Measurements from ENCODE around the gene SNORC. TPM values are rescaled to one million over a fixed set of nuclear protein-coding genes. Genes with fewer than 3 reads are reported as not detected.
A peak's percentile ranks its signal among the peaks of the same experiment; 100 is the strongest.

The SNORC gene
- total RNA-seq, 1 donor from 2014 or later, result 5.6 TPM

DNA sequence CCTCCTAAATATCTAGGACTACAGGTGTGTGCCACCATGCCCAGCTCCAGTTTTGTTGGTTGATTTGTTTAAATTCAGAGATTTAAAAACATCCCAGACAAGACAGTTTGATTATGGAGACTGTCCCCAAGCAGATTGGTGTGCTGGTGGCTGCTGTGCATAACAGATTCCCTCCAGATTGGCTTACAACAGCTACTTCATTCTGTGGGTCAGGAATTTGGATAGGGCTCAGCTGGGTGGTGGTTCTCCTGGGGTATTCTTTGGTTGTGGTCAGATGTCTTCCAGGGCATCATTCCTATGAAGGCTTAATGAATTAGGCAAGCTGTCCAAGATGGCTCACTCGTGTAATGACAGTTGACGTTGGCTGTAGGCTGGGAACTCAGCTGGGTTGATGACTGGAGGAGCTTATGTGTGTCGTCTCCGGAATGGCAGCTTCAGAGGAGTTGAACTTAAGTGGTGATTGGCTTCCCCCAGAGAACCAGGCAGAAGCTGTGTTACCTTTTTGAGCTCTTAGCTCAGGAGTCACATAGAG is 10.6 kb upstream of the SNORC start:
- H3K27me3 Mint-ChIP-seq (ENCODE audit: unreplicated experiment), result no peaks in the 10 kb centered on the region
- peaks cover 21% of the 10 kb centered on the region for H3K36me3 Mint-ChIP-seq (ENCODE audit: low read depth, unreplicated experiment)
- no peak overlapping the region for H3K4me3 Mint-ChIP-seq (ENCODE audit: unreplicated experiment)
- H3K9me3 Mint-ChIP-seq (ENCODE audit: unreplicated experiment), result no peaks in the 10 kb centered on the region
- TF ChIP-seq, protein P1, sequence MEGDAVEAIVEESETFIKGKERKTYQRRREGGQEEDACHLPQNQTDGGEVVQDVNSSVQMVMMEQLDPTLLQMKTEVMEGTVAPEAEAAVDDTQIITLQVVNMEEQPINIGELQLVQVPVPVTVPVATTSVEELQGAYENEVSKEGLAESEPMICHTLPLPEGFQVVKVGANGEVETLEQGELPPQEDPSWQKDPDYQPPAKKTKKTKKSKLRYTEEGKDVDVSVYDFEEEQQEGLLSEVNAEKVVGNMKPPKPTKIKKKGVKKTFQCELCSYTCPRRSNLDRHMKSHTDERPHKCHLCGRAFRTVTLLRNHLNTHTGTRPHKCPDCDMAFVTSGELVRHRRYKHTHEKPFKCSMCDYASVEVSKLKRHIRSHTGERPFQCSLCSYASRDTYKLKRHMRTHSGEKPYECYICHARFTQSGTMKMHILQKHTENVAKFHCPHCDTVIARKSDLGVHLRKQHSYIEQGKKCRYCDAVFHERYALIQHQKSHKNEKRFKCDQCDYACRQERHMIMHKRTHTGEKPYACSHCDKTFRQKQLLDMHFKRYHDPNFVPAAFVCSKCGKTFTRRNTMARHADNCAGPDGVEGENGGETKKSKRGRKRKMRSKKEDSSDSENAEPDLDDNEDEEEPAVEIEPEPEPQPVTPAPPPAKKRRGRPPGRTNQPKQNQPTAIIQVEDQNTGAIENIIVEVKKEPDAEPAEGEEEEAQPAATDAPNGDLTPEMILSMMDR (IDR thresholded peaks at IDR 0.05; ENCODE audit: unreplicated experiment), result no peak
- no peak for DNase-seq (ENCODE audit: low spot score)
- no peaks in the 10 kb centered on the region for H3K4me1 Mint-ChIP-seq (ENCODE audit: unreplicated experiment)
- H3K27ac Mint-ChIP-seq (ENCODE audit: unreplicated experiment), result peak overlapping the region; percentile 14

DNA sequence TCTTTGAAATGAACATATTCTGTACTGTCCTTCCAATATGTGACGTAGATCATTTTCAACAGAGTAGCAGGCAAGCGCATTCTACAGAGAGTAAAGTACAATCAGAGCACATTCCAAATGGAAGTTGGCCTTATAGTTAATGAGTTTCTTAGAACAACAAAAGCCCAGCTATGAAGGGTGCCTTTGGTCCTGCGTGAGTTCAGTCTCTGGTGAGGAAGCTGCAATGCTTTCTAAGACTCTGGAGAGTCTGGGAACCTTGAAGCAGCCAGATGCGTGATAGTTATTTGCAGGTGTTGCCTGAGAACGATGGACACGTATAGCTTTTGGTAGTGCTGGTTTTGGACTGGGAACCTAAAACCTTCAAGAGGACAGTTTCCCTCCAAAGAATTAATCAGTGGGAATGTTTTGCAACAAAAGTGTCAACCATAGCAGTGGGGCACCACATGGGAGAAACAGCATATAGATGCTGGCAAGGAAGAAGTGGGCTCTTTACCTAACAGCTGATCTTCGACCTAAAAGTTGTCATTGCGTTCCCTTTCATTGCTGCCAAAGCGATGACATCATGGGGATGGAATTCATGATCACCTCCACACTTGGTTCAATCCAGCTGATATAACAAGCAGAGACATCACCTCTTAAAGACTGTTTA is 9.3 kb upstream of the SNORC start:
- H3K27ac Mint-ChIP-seq (ENCODE audit: unreplicated experiment), result no peak overlapping the region
- H3K4me3 Mint-ChIP-seq (ENCODE audit: unreplicated experiment), result no peak overlapping the region
- no peak for DNase-seq (ENCODE audit: low spot score)
- H3K9me3 Mint-ChIP-seq (ENCODE audit: unreplicated experiment), result no peaks in the 10 kb centered on the region
- H3K27me3 Mint-ChIP-seq (ENCODE audit: unreplicated experiment), result no peaks in the 10 kb centered on the region
- H3K4me1 Mint-ChIP-seq (ENCODE audit: unreplicated experiment), result no peaks in the 10 kb centered on the region
- peaks cover 21% of the 10 kb centered on the region for H3K36me3 Mint-ChIP-seq (ENCODE audit: low read depth, unreplicated experiment)
- TF ChIP-seq, protein P1 (IDR thresholded peaks at IDR 0.05; ENCODE audit: unreplicated experiment), result no peak

DNA sequence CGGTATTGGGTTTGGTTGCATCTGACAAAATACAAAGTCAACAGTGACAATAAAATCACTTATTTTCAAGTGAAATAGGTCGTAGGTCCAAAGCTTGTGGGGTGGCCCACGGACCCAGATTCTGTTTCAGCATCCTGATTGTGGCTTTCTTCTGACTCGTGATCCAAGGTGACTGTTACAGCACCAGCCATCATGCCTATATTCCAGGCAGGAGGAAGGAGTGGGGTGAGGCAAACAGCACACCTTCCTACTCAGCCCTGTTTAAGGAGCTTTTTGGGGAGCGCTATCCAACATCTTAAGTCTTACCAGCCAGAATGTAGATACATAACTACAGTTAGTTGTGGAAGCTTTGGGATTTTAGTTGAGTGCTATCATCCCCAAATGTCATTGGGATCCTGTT is 8.7 kb upstream of the SNORC start:
- no peak overlapping the region for H3K27ac Mint-ChIP-seq (ENCODE audit: unreplicated experiment)
- no peak for DNase-seq (ENCODE audit: low spot score)
- H3K4me1 Mint-ChIP-seq (ENCODE audit: unreplicated experiment), result no peaks in the 10 kb centered on the region
- TF ChIP-seq, protein P1 (IDR thresholded peaks at IDR 0.05; ENCODE audit: unreplicated experiment), result no peak
- H3K36me3 Mint-ChIP-seq (ENCODE audit: low read depth, unreplicated experiment), result peaks cover 21% of the 10 kb centered on the region
- no peaks in the 10 kb centered on the region for H3K27me3 Mint-ChIP-seq (ENCODE audit: unreplicated experiment)
- H3K9me3 Mint-ChIP-seq (ENCODE audit: unreplicated experiment), result no peaks in the 10 kb centered on the region
- no peak overlapping the region for H3K4me3 Mint-ChIP-seq (ENCODE audit: unreplicated experiment)

DNA sequence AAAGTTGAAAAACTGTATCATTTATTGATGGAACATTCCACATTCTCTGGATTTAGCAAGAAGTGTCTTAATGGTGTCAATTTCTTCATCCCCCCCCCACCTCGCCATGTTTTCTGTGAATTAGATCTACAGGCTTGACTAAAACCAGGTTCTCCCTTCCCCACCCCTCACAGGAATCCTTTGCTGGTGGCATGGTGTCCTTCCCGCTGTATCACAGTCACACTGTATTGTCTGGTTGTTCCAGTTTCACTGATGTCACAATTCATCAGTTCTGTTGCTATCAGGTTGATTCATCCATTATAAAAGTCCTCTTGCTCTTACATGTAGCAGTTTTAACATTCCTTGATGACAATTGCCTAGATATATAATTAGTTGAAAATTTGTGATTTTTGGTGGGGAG is 6.1 kb upstream of the SNORC start:
- Mint-ChIP-seq H3K27me3 (ENCODE audit: unreplicated experiment) (peaks cover 1% of the 10 kb centered on the region), H3K4me3 (ENCODE audit: unreplicated experiment) (no peak overlapping the region), H3K9me3 (ENCODE audit: unreplicated experiment) (no peaks in the 10 kb centered on the region), H3K4me1 (ENCODE audit: unreplicated experiment) (peaks cover 2% of the 10 kb centered on the region), H3K27ac (ENCODE audit: unreplicated experiment) (no peak overlapping the region), H3K36me3 (ENCODE audit: low read depth, unreplicated experiment) (peaks cover 9% of the 10 kb centered on the region)
- TF ChIP-seq, protein P1 (IDR thresholded peaks at IDR 0.05; ENCODE audit: unreplicated experiment), result no peak
- DNase-seq (ENCODE audit: low spot score), result no peak

DNA sequence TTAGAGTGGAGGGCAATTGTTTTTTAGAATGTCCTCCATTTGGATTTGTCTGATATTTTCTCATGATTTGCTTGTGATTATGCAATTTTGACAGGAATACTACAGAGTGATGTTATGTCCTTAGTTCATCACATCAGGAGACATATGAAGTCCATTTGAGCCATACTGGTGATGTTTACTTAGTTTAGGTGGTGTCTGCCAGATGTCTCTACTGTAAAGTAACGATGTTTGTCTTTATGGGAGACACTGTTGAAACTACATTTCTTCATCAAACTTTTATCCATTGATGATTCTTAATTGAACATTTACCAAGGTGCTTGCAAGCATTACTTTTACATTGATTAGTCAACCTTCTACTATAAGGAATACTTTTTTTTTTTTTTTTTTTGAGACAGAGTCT is 4.9 kb upstream of the SNORC start:
- TF ChIP-seq, protein P1 (IDR thresholded peaks at IDR 0.05; ENCODE audit: unreplicated experiment), result no peak
- DNase-seq (ENCODE audit: low spot score), result no peak
- H3K36me3 Mint-ChIP-seq (ENCODE audit: low read depth, unreplicated experiment), result no peaks in the 10 kb centered on the region
- no peak overlapping the region for H3K4me3 Mint-ChIP-seq (ENCODE audit: unreplicated experiment)
- peaks cover 4% of the 10 kb centered on the region for H3K27me3 Mint-ChIP-seq (ENCODE audit: unreplicated experiment)
- H3K4me1 Mint-ChIP-seq (ENCODE audit: unreplicated experiment), result peaks cover 11% of the 10 kb centered on the region
- H3K9me3 Mint-ChIP-seq (ENCODE audit: unreplicated experiment), result no peaks in the 10 kb centered on the region
- H3K27ac Mint-ChIP-seq (ENCODE audit: unreplicated experiment), result no peak overlapping the region
